Epidermal melanocyte (primary cell): ENCODE data around the gene SLC45A3.
"Not testable (repeated sequence)": the region's sequence is repeated elsewhere in the genome, so short reads cannot be mapped to it uniquely, and the experiment has no call there.

ENCODE experiments used
- DNase-seq: peaks from one replicate; pipeline ENCODE4 v3.0.0; 2011; ENCODE audit warnings: low spot score; ENCODE audit not compliant: insufficient read length

Gene SLC45A3

GRCh38 chr1:205680073-205680851 is at the start of gene SLC45A3:
Gene SLC45A3 (minus strand): TSS chr1:205680509. CDS start chr1:205664656, 15,853 bp downstream.
- no peak for DNase-seq

GRCh38 chr1:205726619-205727125 is 46.4 kb upstream of the SLC45A3 start:
- no peak for DNase-seq

GRCh38 chr1:205725514-205725913 is 45.2 kb upstream of the SLC45A3 start:
- DNase-seq, result no peak

- DNase-seq, result not testable (repeated sequence)
These were observed 40.4 kb upstream of the SLC45A3 start for GRCh38 chr1:205720740-205721139.

- DNase-seq, result no peak
These were observed 39.5 kb upstream of the SLC45A3 start for GRCh38 chr1:205719762-205720161.

GRCh38 chr1:205719015-205719414 is 38.7 kb upstream of the SLC45A3 start:
- DNase-seq, result no peak

GRCh38 chr1:205716371-205717132 is 36.2 kb upstream of the SLC45A3 start:
- DNase-seq, result no peak

- DNase-seq, result no peak
These were observed 35.3 kb upstream of the SLC45A3 start for GRCh38 chr1:205715628-205716027.

- no peak for DNase-seq
These were observed 34.6 kb upstream of the SLC45A3 start for GRCh38 chr1:205714906-205715246.

- no peak for DNase-seq
These were observed 34.0 kb upstream of the SLC45A3 start for GRCh38 chr1:205714190-205714905.

- DNase-seq, result peak; percentile 59
These were observed 31.1 kb upstream of the SLC45A3 start for GRCh38 chr1:205711105-205712048.

GRCh38 chr1:205710201-205711062 is 30.1 kb upstream of the SLC45A3 start:
- no peak for DNase-seq

GRCh38 chr1:205709640-205710039 is 29.3 kb upstream of the SLC45A3 start:
- DNase-seq, result no peak

- no peak for DNase-seq
These were observed 28.7 kb upstream of the SLC45A3 start for GRCh38 chr1:205709059-205709398.

GRCh38 chr1:205706601-205707502 is 26.5 kb upstream of the SLC45A3 start:
- DNase-seq, result no peak

- no peak for DNase-seq
These were observed 24.6 kb upstream of the SLC45A3 start for GRCh38 chr1:205704903-205705302.

- DNase-seq, result no peak
These were observed 22.8 kb upstream of the SLC45A3 start for GRCh38 chr1:205703072-205703471.

- DNase-seq, result no peak
These were observed 21.6 kb upstream of the SLC45A3 start for GRCh38 chr1:205701891-205702290.

- no peak for DNase-seq
These were observed 21.1 kb upstream of the SLC45A3 start for GRCh38 chr1:205701420-205701819.
